HG03159 (cell line): ENCODE data around the gene TRPM2.

Experiments
- ATAC-seq: cut with Tn5 transposase; IDR thresholded peaks from one replicate; pipeline ENCODE4 v1.9.1; 2021; ENCODE audit warnings: mild to moderate bottlenecking, moderate library complexity; ENCODE audit not compliant: unreplicated experiment

Gene TRPM2

GRCh38 chr21:44424608-44425306 lies 71.3 kb downstream of the TRPM2 start:
- ATAC-seq = no peak

GRCh38 chr21:44425307-44425894 lies 72.0 kb downstream of the TRPM2 start:
- no peak for ATAC-seq

DNA sequence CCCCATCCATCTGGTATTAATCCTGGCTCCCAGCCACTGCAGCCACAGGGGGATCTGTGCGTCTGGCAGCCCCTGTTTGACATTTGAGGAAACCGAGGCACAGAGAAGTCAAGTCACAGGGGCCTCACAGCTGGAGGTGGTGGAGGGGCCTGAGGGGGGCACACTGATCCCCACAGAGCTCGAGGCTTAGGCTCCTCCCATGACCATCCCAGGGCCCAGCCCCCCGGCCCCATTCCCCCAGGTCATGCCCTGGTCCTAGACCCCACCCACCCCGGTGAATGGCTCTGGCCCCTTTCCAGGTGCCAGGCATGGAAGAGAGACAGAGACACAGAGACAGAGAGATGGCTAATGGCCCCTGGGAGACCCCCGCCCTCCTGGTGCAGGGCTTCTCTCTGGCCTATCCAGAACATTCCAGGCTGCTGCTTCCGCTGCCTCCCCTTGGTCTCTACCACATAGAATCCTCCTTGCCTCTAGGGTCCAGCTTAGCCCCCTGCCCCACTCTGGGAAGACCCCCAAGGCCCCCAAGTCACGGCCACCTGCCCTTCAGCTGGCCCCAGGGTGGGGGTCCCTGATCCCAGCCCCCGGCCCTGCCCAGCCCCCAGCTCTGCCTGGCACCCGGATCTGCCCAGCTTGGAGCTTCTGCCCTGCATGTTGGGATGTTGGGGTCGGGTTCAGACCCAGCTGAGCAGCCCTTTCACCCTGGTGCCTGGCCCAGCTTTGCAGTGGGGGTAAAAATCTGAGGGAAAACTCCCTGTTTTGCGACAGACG lies 72.7 kb downstream of the TRPM2 start:
- no peak for ATAC-seq

DNA sequence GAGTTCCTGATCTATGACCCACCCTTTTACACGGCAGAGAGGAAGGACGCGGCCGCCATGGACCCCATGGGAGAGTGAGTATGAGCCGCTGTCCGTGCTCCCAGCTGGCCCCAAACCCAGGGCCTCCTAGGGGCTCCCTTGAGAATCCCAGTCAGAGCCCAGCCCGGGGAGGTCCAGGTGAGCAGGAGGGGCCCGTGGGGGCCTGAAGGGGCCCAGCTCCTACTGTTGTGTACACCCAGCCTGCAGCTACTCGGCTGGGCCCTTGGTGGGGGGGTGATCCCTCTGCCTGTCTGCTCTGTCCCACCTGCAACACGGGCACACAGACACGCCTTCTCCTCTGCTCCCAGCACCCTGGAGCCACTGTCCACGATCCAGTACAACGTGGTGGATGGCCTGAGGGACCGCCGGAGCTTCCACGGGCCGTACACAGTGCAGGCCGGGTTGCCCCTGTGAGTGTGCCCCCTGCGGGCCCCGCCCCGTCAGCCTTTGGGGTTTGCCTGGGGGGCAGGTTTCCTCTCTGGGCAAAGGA lies 73.3 kb downstream of the TRPM2 start:
- ATAC-seq = no peak

DNA sequence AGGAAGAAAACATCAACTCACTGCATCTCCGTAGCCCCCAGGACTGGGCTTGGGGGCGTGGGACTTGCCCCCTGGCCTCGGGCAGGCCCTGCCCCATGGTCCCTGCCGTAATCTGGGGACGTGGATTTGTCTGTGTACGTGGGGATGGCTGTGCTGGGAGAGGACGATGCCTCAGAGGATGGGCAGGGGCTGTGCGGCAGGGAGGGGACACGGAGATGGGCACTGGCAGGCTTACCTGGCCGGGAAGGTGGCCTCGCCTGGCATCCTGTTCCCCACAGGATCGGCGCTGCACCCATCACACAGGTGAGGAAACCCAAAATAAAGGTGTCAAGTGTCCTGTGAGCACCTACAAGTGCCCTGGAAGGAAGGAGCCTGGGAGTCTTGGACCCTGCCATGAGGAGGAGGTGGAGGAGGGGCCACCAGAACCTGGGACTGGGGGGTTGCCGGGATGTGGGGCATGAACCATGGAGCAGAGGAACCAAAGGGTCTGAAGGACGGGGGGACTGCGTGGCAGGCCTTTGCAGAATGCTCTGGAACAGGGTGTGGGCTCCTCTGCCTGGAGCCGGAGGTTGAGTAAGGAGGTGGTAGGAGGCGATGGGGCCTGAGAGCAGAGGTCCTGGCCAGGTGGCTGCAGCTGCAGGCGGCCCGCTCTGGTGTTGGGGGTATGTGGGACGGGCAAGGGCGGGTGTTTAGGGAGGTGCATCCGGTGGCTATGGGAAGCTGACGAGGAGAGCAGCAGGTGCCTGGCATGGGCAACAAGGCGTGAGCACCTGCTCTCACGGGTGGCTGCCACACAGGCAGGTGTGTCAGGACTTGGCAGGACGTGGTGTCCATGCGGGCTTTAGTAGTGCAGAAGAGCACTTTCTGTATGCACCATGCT lies 74.1 kb downstream of the TRPM2 start:
- no peak for ATAC-seq

GRCh38 chr21:44428281-44428960 lies 75.0 kb downstream of the TRPM2 start:
- ATAC-seq = no peak

- ATAC-seq = no peak
Measured at GRCh38 chr21:44429894-44430293, 76.5 kb downstream of the TRPM2 start.

DNA sequence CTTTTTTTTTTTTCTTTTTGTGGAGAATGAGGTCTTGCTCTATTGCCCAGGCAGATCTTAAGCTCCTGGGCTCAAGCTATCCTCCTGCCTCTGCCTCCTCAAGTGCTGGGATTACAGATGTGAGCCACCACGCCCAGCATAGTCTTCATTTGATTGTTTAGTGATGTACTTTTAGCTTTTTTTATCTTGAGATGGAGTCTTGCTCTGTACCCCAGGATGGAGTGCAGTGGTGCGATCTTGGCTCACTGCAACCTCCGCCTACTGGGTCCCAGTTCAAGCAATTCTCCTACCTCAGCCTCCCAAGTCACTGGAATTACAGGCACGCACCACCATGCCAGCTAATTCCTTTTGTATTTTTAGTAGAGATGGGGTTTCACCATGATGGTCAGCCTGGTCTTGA lies 77.9 kb downstream of the TRPM2 start:
- ATAC-seq = no peak

DNA sequence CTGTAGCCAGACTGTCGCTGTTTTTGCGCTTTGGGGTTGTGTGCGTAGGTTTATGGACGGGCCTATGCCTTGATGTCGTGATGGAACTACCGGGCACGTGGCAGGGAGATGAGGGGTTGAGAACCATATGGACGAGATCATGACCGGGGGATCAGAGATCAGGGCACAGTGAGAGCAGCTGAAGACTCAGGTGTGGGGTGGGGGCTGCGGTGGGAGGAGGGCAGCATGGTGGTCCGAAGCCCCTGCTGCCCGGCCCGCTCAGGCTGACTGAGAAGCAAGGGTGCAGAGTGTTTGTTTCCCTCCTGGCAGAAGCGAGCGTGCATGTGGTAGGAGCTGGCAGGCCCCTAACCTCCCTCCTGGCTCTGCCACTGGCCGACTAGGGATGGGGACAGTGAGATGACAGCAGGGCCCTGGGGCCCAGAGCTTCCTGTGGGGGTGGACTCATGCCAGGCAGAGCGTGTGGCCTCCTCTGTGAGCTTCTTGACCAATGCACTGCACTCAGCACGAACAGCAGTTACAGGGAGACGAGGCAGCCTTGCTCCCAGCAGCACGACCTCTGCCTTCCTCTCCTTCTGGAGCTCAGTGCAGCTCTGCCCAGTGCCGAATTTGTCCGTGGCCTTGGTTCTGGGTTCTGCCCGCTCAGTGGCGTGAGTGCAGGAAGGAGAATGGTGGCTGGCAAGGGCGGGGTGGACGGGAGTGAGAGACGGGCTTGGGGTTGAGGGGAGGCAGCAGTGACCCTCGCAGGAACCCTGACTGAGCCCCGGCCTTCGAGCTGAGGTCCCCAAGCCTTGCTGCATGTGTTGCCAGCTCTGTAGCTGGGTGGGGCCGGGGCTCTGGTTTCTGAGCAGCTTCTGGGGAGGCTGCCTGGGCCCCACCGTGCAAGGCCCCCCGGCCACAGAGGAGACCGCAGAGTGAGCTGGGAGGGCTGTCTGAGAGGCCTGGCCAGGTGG lies 79.7 kb downstream of the TRPM2 start:
- ATAC-seq = no peak

DNA sequence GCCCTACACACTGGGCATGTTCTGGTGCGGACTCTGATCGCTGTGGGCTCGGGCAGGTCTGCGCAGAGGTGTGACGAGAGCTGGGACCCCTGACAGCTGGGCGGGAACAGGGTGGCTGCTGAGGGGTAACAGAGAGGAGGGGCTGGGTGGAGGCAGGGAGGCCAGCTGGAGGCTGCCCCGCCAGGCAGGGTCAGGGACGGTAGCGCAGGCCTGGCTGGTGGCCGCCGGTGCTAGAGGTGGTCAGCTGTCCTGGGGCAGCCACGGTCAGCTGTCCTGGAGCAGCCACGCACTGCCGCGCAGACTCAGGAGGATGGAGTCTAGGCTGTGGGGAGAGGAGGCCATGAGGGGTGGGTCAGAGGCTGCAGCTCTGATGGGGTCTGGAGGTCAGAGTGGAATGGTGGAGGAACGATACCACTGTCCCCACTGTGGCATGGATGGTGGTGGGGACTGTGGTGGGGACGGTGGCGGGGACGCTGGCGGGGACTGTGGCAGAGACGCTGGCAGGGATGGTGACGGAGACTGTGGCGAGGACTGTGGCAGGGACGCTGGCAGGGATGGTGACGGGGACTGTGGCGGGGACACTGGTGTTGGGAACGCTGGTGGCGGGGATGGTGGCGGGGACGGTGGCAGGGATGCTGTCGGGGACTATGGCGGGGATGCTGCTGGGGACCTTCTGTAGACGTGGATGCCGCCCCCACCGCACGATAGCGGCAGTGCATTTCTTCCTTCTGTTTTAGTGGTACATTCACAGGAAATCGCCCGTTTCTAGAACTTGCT lies 80.6 kb downstream of the TRPM2 start:
- no peak for ATAC-seq

GRCh38 chr21:44434568-44434925 lies 81.1 kb downstream of the TRPM2 start:
- ATAC-seq = no peak

- no peak for ATAC-seq
Measured at GRCh38 chr21:44434936-44435635, 81.7 kb downstream of the TRPM2 start.

- ATAC-seq = no peak
Measured at GRCh38 chr21:44436111-44436611, 82.7 kb downstream of the TRPM2 start.

- no peak for ATAC-seq
Measured at GRCh38 chr21:44436958-44437357, 83.5 kb downstream of the TRPM2 start.

DNA sequence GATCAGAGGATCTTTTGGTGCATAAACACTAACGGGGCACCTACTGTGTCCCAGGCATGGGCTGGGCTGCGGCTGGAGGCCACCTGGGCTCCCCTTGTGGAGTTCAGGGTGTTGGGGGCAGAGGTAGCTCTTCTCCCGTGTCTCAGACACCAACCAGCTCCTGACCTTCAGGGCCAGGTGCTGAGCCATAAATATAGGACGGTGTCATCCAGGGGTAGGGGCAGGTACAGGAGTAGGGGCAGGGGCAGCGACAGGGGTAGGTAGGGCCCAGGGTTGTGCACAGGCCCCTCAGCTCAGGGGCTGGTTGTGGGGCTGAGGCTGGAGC lies 83.9 kb downstream of the TRPM2 start:
- no peak for ATAC-seq

DNA sequence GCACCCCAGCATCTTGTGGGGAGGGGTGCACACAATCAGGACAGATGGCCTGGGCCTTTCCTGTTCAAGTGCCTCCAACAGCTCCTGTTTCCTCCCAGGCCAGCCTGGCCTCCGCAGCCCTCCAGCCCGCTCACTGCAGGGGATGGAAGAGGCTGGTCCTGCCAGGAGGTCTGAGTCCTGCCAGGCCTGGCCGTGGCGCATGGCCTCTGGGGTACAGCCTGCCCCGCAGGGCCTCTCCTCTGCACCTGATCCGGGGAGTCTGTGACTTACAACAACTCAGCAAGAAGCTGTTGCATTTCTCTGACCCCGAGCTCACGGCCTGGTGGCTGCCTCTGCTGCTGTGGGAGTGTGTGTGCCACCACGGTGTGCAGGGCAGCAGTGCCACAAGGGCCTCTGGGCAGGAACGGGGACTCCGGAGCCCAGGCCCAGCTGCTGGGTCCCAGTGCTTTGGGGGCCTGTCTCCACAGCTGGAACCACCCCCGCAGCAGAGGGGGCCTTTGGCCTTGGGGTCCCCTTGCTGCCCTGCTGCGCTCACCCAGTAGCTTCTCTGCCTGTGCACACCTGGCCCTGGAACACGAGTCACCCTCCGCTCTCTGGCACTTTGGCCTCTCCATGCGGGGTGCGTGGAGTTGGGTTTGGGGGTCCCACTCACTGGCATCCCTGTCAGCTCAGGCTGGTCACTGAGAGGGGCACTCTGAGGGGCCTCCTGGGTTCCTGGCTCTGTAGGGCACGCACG lies 84.4 kb downstream of the TRPM2 start:
- ATAC-seq = no peak

DNA sequence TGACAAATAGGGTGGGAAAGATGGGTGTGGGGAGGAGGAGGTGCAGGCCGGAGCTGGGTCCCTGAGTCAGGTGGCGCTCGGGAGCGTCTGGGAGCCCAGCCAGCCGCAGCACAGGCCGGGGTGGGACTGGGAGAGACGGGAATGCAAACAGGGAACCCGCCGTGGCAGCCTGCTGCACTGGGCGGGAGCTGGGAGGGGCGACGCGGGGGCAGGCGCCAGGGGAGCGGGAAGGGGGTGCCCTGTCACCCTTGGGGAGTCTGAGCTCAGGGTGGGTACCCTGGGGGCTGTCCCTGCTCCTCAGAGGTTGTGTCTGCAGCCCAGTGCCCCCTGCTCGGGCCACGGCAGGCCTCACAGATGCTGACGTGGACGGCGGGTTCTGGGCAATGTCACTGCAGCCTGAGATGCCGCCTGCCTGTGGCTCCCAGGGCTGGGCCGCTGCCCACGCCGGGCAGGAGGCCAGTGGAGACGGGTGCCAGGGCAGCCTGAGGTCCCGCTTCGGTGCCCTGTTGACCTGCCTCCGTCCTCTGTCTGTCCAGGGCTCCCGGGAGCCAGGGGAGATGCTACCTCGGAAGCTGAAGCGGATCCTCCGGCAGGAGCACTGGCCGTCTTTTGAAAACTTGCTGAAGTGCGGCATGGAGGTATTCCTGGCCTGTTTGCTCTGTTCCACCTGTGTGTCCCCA lies 85.2 kb downstream of the TRPM2 start:
- ATAC-seq = no peak
